WTC11 (cell line): Measurements from ENCODE around the gene TMEM8B.

ENCODE experiments used
- FOXJ3 ChIP-seq: sonication (generic); formaldehyde crosslinking; IDR thresholded peaks from 2 replicates; pipeline ENCODE4 v1.9.0; 2021; ENCODE audit warnings: missing genetic modification reagents, mild to moderate bottlenecking, borderline replicate concordance
- TF ChIP-seq, protein P1 (sequence below): sonication (generic); formaldehyde crosslinking; IDR thresholded peaks from 2 replicates; pipeline ENCODE4 v1.8.1; 2023; ENCODE audit warnings: mild to moderate bottlenecking, missing genetic modification reagents
- TF ChIP-seq, protein P2 (sequence below): sonication (generic); formaldehyde crosslinking; IDR thresholded peaks from 2 replicates; pipeline ENCODE4 v1.8.0; 2022; ENCODE audit warnings: mild to moderate bottlenecking, missing genetic modification reagents

DNA sequence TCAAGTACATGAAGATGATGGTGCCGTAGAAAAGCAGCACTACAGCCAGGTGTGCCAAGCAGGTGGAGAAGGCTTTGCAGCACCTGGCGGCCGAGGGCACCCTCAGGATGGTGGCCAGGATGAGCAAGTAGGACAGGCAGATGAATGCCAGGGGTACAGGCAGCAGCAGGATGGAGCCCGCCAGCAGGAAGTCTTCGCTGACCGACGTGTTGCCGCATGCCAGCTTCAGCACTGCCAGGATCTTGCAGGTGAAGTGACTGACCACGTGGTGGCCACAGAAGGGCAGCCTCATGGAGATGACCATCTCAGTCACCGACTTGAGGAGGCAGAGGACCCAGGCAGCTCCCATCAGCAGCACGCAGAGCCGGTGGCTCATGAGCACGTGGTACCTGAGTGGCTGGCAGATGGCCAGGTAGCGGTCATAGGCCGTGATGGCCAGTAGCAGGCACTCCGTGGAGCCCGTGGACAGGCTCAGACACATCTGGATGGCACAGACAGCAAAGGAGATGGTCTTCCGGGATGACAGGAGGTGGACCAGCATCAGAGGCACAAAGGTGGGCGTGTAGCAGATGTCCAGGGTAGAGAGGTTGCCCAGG, 40.7 kb downstream of the TMEM8B start:
- TF ChIP-seq, protein P1, sequence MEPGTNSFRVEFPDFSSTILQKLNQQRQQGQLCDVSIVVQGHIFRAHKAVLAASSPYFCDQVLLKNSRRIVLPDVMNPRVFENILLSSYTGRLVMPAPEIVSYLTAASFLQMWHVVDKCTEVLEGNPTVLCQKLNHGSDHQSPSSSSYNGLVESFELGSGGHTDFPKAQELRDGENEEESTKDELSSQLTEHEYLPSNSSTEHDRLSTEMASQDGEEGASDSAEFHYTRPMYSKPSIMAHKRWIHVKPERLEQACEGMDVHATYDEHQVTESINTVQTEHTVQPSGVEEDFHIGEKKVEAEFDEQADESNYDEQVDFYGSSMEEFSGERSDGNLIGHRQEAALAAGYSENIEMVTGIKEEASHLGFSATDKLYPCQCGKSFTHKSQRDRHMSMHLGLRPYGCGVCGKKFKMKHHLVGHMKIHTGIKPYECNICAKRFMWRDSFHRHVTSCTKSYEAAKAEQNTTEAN (CRISPR knock-in tag) = no peak
- TF ChIP-seq, protein P2, sequence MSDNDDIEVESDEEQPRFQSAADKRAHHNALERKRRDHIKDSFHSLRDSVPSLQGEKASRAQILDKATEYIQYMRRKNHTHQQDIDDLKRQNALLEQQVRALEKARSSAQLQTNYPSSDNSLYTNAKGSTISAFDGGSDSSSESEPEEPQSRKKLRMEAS = no peak
- no peak for TF ChIP-seq FOXJ3 (CRISPR knock-in tag)
